ENCODE measurements around the gene CEBPB. TPM values are rescaled to one million over a fixed set of nuclear protein-coding genes. Genes with fewer than 3 reads are reported as not detected.
"Not testable (repeated sequence)": the region's sequence is repeated elsewhere in the genome, so short reads cannot be mapped to it uniquely, and the experiment has no call there.

Gene CEBPB
- total and polyA plus RNA-seq, 4 donors: 5.3 to 8.3 (median 5.5) TPM

DNA sequence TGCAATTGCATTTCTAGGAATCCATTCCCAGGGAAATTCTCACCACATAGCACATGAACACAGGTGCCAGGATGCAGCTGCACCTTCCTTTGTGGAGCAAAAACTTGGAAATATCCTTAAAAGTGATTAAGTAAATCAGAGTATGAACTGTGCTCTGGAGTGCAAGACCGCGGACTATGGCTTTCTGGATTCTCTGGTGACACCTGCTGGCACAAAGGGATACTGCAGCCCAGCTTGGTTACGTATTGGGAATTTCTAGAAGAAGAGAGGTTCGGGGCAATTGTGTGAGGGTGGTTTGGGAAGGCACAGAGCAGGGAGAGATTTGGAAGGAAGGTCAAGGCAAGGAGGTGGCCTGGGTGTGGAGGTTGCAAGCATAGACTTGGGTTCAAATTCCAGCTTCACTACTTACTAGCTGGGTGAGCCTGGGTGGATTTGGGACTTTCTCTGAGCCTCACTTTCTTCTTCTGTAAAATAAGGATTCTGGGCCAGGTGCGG lies 21.3 kb upstream of the CEBPB start:
- H3K27ac ChIP-seq (ENCODE audit: low read depth, low read length): no peak overlapping the region
- no peak overlapping the region for H3K4me3 ChIP-seq (ENCODE audit: low read depth, low read length)
- H3K36me3 ChIP-seq (ENCODE audit: control insufficient read depth, insufficient read depth, low read length): no peaks in the 10 kb centered on the region
- WGBS (ENCODE audit: insufficient coverage): 29% methylated on average over 5 of the region's 5 CpGs
- peaks cover 4% of the 10 kb centered on the region for H3K27me3 ChIP-seq (ENCODE audit: control insufficient read depth, insufficient read depth, low read length)
- H3K9me3 ChIP-seq (ENCODE audit: control insufficient read depth, insufficient read depth, low read length): peaks cover 3% of the 10 kb centered on the region
- peak in 2 of 6 donors; percentile 78 to 80 for DNase-seq (ENCODE audit: low read depth in 4 of 6, low spot score in 6 of 6)
- peaks cover 29% of the 10 kb centered on the region for H3K4me1 ChIP-seq (ENCODE audit: control insufficient read depth, insufficient read depth, low read length)

- Histone ChIP-seq H3K27ac (ENCODE audit: low read depth, low read length) (no peak overlapping the region), H3K36me3 (ENCODE audit: control insufficient read depth, insufficient read depth, low read length) (no peaks in the 10 kb centered on the region), H3K27me3 (ENCODE audit: control insufficient read depth, insufficient read depth, low read length) (peaks cover 4% of the 10 kb centered on the region), H3K9me3 (ENCODE audit: control insufficient read depth, insufficient read depth, low read length) (peaks cover 3% of the 10 kb centered on the region), H3K4me3 (ENCODE audit: low read depth, low read length) (no peak overlapping the region), H3K4me1 (ENCODE audit: control insufficient read depth, insufficient read depth, low read length) (peaks cover 26% of the 10 kb centered on the region)
- 89% methylated on average over 7 of the region's 14 CpGs for WGBS (ENCODE audit: insufficient coverage)
- DNase-seq (ENCODE audit: low read depth in 4 of 6, low spot score in 6 of 6): no peak
Measured at GRCh38 chr20:50170549-50171220, 19.9 kb upstream of the CEBPB start.

DNA sequence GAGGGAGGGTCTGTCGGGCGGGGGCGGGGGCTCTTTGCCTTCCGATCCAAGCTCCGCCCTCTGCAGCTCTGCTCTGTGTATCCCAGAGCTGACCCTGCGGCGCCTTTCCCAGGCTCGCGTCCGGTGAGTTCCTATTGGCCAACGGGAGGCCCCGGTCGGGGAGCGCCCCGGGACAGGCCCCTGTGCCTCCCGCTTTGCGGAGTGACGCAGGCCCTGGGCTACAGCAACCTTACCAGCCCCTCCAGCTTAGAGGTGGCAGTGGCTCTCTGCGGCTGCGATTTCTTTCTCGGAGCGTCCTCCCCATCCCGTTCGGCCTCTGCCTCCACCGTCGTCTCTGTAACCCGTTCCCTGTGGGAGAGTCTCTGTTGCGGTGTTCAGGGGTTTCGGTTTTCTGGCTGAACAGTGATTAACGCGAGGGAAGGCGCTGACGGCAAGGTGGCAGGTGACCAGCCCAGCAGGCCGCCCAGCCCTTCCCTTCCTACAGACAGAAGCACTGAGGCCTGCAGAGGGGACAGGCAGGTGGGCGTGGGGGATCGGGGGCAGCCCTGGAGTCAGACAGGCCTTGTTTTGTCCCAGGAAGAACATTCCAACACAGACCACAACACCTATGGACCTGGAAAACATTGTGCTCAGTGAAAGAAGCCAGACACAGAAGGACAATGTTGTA lies 18.1 kb upstream of the CEBPB start:
- H3K9me3 ChIP-seq (ENCODE audit: control insufficient read depth, insufficient read depth, low read length): peaks cover 3% of the 10 kb centered on the region
- peak overlapping the region; percentile 56 for H3K4me3 ChIP-seq (ENCODE audit: low read depth, low read length)
- DNase-seq (ENCODE audit: low read depth in 4 of 6, low spot score in 6 of 6): peak in 2 of 6 donors; percentile 74 to 77
- H3K4me1 ChIP-seq (ENCODE audit: control insufficient read depth, insufficient read depth, low read length): peaks cover 16% of the 10 kb centered on the region
- peaks cover 4% of the 10 kb centered on the region for H3K27me3 ChIP-seq (ENCODE audit: control insufficient read depth, insufficient read depth, low read length)
- H3K36me3 ChIP-seq (ENCODE audit: control insufficient read depth, insufficient read depth, low read length): no peaks in the 10 kb centered on the region
- peak overlapping the region; percentile 38 for H3K27ac ChIP-seq (ENCODE audit: low read depth, low read length)
- WGBS (ENCODE audit: insufficient coverage): 2% methylated on average over 34 of the region's 36 CpGs

- peaks cover 18% of the 10 kb centered on the region for H3K4me1 ChIP-seq (ENCODE audit: control insufficient read depth, insufficient read depth, low read length)
- H3K9me3 ChIP-seq (ENCODE audit: control insufficient read depth, insufficient read depth, low read length): peaks cover 1% of the 10 kb centered on the region
- WGBS (ENCODE audit: insufficient coverage): no CpG with 5 or more reads among the region's 5 CpGs
- H3K36me3 ChIP-seq (ENCODE audit: control insufficient read depth, insufficient read depth, low read length): no peaks in the 10 kb centered on the region
- H3K4me3 ChIP-seq (ENCODE audit: low read depth, low read length): no peak overlapping the region
- no peak overlapping the region for H3K27ac ChIP-seq (ENCODE audit: low read depth, low read length)
- peaks cover 4% of the 10 kb centered on the region for H3K27me3 ChIP-seq (ENCODE audit: control insufficient read depth, insufficient read depth, low read length)
- no peak for DNase-seq (ENCODE audit: low read depth in 4 of 6, low spot score in 6 of 6)
Measured at GRCh38 chr20:50174456-50174855, 16.2 kb upstream of the CEBPB start.

DNA sequence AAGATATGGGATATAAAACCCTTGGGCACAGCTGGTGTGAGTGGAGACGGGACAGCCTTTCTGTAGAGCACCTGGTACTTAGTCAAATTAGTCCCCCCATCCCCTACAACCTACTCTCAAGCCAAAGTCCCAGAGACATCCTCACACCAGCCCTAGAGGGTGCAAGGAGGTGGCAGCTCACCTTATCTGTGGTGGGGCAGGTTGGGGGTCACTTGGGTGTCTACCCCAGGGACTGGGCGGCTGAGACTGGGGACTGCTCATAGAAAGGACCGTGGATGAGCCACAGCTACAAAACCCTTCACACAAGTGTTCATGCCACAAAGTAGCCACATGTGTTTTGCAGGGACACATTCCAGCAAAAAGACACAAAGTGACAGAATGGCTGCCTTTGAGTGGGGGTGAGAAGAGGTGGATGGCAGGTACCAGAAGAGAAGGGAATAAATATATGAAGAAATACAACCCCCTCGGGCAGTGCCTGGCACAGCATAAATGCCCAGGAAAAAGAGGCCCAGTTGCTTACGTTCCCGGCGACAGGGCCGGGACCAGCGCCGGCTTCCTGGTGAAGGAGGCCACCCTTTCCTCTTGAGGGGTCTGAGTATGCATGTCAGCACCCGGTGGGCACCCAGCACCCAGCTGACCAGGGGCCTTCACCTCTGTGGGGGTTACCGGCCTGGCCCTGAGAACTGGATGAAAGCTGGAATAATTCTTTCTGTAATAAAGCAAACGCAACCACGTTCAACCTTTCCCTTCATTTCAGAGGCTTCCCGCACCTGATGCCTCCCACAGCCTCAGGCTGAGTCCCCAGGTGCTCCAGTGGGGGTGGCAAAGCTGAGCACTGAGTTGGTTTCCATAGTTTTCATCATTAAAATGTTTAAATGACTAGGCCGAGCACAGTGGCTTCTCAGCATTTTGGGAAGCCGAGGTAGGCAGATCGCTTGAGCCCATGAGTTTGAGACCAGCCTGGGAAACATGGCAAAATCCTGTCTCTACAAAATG lies 14.4 kb upstream of the CEBPB start:
- H3K27me3 ChIP-seq (ENCODE audit: control insufficient read depth, insufficient read depth, low read length): peaks cover 4% of the 10 kb centered on the region
- no peaks in the 10 kb centered on the region for H3K9me3 ChIP-seq (ENCODE audit: control insufficient read depth, insufficient read depth, low read length)

GRCh38 chr20:50178672-50179071 lies 12.0 kb upstream of the CEBPB start:
- not testable (repeated sequence) for H3K4me1 ChIP-seq (ENCODE audit: control insufficient read depth, insufficient read depth, low read length); DNase-seq (ENCODE audit: low read depth in 4 of 6, low spot score in 6 of 6); H3K4me3 ChIP-seq (ENCODE audit: low read depth, low read length); H3K27ac ChIP-seq (ENCODE audit: low read depth, low read length); H3K36me3 ChIP-seq (ENCODE audit: control insufficient read depth, insufficient read depth, low read length); H3K9me3 ChIP-seq (ENCODE audit: control insufficient read depth, insufficient read depth, low read length); H3K27me3 ChIP-seq (ENCODE audit: control insufficient read depth, insufficient read depth, low read length)
- WGBS (ENCODE audit: insufficient coverage): 92% methylated on average over 2 of the region's 9 CpGs

More for the DNA sequence above, 14.4 kb upstream of the CEBPB start:
- WGBS (ENCODE audit: insufficient coverage): 88% methylated on average over 14 of the region's 18 CpGs
- Histone ChIP-seq H3K36me3 (ENCODE audit: control insufficient read depth, insufficient read depth, low read length) (no peaks in the 10 kb centered on the region), H3K4me1 (ENCODE audit: control insufficient read depth, insufficient read depth, low read length) (peaks cover 18% of the 10 kb centered on the region), H3K4me3 (ENCODE audit: low read depth, low read length) (no peak overlapping the region), H3K27ac (ENCODE audit: low read depth, low read length) (no peak overlapping the region)
- DNase-seq (ENCODE audit: low read depth in 4 of 6, low spot score in 6 of 6): no peak

- no peak for DNase-seq (ENCODE audit: low read depth in 4 of 6, low spot score in 6 of 6)
- Histone ChIP-seq H3K9me3 (ENCODE audit: control insufficient read depth, insufficient read depth, low read length) (no peaks in the 10 kb centered on the region), H3K4me3 (ENCODE audit: low read depth, low read length) (no peak overlapping the region), H3K36me3 (ENCODE audit: control insufficient read depth, insufficient read depth, low read length) (no peaks in the 10 kb centered on the region), H3K27me3 (ENCODE audit: control insufficient read depth, insufficient read depth, low read length) (peaks cover under 1% of the 10 kb centered on the region), H3K27ac (ENCODE audit: low read depth, low read length) (no peak overlapping the region), H3K4me1 (ENCODE audit: control insufficient read depth, insufficient read depth, low read length) (peaks cover 7% of the 10 kb centered on the region)
- 94% methylated on average over 4 of the region's 10 CpGs for WGBS (ENCODE audit: insufficient coverage)
Measured at GRCh38 chr20:50181344-50181743, 9.3 kb upstream of the CEBPB start.

- H3K27ac ChIP-seq (ENCODE audit: low read depth, low read length): no peak overlapping the region
- DNase-seq (ENCODE audit: low read depth in 4 of 6, low spot score in 6 of 6): no peak
- WGBS (ENCODE audit: insufficient coverage): 90% methylated on average over 1 of the region's 2 CpGs
- H3K27me3 ChIP-seq (ENCODE audit: control insufficient read depth, insufficient read depth, low read length): peaks cover 3% of the 10 kb centered on the region
- no peaks in the 10 kb centered on the region for H3K9me3 ChIP-seq (ENCODE audit: control insufficient read depth, insufficient read depth, low read length)
- peaks cover 8% of the 10 kb centered on the region for H3K4me1 ChIP-seq (ENCODE audit: control insufficient read depth, insufficient read depth, low read length)
- no peaks in the 10 kb centered on the region for H3K36me3 ChIP-seq (ENCODE audit: control insufficient read depth, insufficient read depth, low read length)
- H3K4me3 ChIP-seq (ENCODE audit: low read depth, low read length): no peak overlapping the region
Measured at GRCh38 chr20:50182346-50182745, 8.3 kb upstream of the CEBPB start.

DNA sequence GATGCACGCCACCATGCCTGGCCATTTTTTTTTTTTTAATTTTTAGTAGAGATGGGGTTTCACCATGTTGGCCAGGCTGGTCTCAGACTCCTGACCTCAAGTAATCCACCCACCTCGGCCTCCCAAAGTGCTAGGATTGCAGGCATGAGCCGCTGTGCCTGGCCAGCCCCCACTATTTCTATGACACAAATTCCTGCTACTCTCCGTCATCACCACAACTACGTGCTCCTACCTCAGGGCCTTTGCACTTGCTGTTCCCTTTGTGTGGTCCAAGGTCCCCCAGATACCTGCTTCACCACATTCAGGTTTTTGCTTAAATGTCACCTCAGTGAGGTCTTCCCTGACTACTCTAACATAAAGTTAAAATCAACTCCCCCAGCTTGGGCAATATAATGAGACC lies 5.2 kb upstream of the CEBPB start:
- Histone ChIP-seq H3K9me3 (ENCODE audit: control insufficient read depth, insufficient read depth, low read length) (no peaks in the 10 kb centered on the region), H3K27me3 (ENCODE audit: control insufficient read depth, insufficient read depth, low read length) (peaks cover 3% of the 10 kb centered on the region), H3K36me3 (ENCODE audit: control insufficient read depth, insufficient read depth, low read length) (no peaks in the 10 kb centered on the region), H3K27ac (ENCODE audit: low read depth, low read length) (no peak overlapping the region), H3K4me1 (ENCODE audit: control insufficient read depth, insufficient read depth, low read length) (peaks cover 12% of the 10 kb centered on the region), H3K4me3 (ENCODE audit: low read depth, low read length) (no peak overlapping the region)
- no peak for DNase-seq (ENCODE audit: low read depth in 4 of 6, low spot score in 6 of 6)
- 89% methylated on average over 4 of the region's 5 CpGs for WGBS (ENCODE audit: insufficient coverage)

All from spinal cord (tissue), 10 donors.